Measurements from ENCODE around the gene LRRC27.

Gene LRRC27

DNA sequence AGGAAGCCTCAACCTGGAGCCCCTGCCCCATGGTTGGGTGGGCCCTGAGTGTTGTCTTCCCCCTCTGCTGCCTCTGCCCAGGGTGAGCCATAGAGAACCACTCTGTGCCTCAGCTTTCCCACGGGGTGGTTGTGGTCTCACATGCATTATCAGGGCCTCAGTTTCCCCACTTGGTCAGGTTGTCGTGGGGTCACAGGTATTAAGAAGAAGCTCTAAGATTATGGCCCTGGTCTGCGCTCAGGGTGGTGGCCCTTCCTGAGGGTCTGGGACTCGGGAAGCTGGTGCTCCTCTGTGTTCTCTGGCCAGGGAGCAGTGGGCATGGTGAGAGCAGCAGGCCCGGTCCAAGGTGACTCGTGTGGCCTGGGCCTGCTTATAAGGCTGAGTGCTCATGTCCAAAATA is 17.8 kb downstream of the LRRC27 start:
- ATAC-seq, result no peak
- TF ChIP-seq GLIS3 (CRISPR knock-in tag; IDR thresholded peaks at IDR 0.05) (no peak), ZNF70 (CRISPR knock-in tag; IDR thresholded peaks at IDR 0.05) (no peak), ZNF565 (CRISPR knock-in tag; conservative IDR thresholded peaks at IDR 0.05; ENCODE audit: low read depth) (no peak), TCF4 (CRISPR knock-in tag; IDR thresholded peaks at IDR 0.05; ENCODE audit: borderline replicate concordance) (no peak), ZFP30 (CRISPR knock-in tag; IDR thresholded peaks at IDR 0.05) (no peak), RARB (CRISPR knock-in tag; IDR thresholded peaks at IDR 0.05) (no peak), PPARA (CRISPR knock-in tag; IDR thresholded peaks at IDR 0.05; ENCODE audit: borderline replicate concordance) (no peak), ZFP3 (CRISPR knock-in tag; IDR thresholded peaks at IDR 0.05) (no peak), ARNTL (CRISPR knock-in tag; IDR thresholded peaks at IDR 0.05; ENCODE audit: borderline replicate concordance, low read depth) (no peak), BACH2 (CRISPR knock-in tag; IDR thresholded peaks at IDR 0.05; ENCODE audit: borderline replicate concordance) (no peak), CSDC2 (CRISPR knock-in tag; IDR thresholded peaks at IDR 0.05) (no peak), SNAI2 (CRISPR knock-in tag; IDR thresholded peaks at IDR 0.05) (no peak), ESRRG (CRISPR knock-in tag; IDR thresholded peaks at IDR 0.05) (no peak), ISL1 (CRISPR knock-in tag; IDR thresholded peaks at IDR 0.05) (no peak)
- TF ChIP-seq, protein P1, sequence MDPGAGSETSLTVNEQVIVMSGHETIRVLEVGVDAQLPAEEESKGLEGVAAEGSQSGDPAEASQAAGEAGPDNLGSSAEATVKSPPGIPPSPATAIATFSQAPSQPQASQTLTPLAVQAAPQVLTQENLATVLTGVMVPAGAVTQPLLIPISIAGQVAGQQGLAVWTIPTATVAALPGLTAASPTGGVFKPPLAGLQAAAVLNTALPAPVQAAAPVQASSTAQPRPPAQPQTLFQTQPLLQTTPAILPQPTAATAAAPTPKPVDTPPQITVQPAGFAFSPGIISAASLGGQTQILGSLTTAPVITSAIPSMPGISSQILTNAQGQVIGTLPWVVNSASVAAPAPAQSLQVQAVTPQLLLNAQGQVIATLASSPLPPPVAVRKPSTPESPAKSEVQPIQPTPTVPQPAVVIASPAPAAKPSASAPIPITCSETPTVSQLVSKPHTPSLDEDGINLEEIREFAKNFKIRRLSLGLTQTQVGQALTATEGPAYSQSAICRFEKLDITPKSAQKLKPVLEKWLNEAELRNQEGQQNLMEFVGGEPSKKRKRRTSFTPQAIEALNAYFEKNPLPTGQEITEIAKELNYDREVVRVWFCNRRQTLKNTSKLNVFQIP (CRISPR knock-in tag; IDR thresholded peaks at IDR 0.05; ENCODE audit: borderline replicate concordance, low read depth), result no peak
- TF ChIP-seq, protein P2, sequence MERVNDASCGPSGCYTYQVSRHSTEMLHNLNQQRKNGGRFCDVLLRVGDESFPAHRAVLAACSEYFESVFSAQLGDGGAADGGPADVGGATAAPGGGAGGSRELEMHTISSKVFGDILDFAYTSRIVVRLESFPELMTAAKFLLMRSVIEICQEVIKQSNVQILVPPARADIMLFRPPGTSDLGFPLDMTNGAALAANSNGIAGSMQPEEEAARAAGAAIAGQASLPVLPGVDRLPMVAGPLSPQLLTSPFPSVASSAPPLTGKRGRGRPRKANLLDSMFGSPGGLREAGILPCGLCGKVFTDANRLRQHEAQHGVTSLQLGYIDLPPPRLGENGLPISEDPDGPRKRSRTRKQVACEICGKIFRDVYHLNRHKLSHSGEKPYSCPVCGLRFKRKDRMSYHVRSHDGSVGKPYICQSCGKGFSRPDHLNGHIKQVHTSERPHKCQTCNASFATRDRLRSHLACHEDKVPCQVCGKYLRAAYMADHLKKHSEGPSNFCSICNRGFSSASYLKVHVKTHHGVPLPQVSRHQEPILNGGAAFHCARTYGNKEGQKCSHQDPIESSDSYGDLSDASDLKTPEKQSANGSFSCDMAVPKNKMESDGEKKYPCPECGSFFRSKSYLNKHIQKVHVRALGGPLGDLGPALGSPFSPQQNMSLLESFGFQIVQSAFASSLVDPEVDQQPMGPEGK (CRISPR knock-in tag; IDR thresholded peaks at IDR 0.05; ENCODE audit: borderline replicate concordance), result no peak
- TF ChIP-seq, protein P3, sequence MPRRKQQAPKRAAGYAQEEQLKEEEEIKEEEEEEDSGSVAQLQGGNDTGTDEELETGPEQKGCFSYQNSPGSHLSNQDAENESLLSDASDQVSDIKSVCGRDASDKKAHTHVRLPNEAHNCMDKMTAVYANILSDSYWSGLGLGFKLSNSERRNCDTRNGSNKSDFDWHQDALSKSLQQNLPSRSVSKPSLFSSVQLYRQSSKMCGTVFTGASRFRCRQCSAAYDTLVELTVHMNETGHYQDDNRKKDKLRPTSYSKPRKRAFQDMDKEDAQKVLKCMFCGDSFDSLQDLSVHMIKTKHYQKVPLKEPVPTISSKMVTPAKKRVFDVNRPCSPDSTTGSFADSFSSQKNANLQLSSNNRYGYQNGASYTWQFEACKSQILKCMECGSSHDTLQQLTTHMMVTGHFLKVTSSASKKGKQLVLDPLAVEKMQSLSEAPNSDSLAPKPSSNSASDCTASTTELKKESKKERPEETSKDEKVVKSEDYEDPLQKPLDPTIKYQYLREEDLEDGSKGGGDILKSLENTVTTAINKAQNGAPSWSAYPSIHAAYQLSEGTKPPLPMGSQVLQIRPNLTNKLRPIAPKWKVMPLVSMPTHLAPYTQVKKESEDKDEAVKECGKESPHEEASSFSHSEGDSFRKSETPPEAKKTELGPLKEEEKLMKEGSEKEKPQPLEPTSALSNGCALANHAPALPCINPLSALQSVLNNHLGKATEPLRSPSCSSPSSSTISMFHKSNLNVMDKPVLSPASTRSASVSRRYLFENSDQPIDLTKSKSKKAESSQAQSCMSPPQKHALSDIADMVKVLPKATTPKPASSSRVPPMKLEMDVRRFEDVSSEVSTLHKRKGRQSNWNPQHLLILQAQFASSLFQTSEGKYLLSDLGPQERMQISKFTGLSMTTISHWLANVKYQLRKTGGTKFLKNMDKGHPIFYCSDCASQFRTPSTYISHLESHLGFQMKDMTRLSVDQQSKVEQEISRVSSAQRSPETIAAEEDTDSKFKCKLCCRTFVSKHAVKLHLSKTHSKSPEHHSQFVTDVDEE (CRISPR knock-in tag; IDR thresholded peaks at IDR 0.05), result no peak
- TF ChIP-seq, protein P4, sequence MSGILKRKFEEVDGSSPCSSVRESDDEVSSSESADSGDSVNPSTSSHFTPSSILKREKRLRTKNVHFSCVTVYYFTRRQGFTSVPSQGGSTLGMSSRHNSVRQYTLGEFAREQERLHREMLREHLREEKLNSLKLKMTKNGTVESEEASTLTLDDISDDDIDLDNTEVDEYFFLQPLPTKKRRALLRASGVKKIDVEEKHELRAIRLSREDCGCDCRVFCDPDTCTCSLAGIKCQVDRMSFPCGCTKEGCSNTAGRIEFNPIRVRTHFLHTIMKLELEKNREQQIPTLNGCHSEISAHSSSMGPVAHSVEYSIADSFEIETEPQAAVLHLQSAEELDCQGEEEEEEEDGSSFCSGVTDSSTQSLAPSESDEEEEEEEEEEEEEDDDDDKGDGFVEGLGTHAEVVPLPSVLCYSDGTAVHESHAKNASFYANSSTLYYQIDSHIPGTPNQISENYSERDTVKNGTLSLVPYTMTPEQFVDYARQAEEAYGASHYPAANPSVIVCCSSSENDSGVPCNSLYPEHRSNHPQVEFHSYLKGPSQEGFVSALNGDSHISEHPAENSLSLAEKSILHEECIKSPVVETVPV (CRISPR knock-in tag; IDR thresholded peaks at IDR 0.05), result no peak
- TF ChIP-seq, protein P5, sequence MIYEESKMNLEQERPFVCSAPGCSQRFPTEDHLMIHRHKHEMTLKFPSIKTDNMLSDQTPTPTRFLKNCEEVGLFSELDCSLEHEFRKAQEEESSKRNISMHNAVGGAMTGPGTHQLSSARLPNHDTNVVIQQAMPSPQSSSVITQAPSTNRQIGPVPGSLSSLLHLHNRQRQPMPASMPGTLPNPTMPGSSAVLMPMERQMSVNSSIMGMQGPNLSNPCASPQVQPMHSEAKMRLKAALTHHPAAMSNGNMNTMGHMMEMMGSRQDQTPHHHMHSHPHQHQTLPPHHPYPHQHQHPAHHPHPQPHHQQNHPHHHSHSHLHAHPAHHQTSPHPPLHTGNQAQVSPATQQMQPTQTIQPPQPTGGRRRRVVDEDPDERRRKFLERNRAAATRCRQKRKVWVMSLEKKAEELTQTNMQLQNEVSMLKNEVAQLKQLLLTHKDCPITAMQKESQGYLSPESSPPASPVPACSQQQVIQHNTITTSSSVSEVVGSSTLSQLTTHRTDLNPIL (CRISPR knock-in tag; IDR thresholded peaks at IDR 0.05; ENCODE audit: low read depth), result no peak

DNA sequence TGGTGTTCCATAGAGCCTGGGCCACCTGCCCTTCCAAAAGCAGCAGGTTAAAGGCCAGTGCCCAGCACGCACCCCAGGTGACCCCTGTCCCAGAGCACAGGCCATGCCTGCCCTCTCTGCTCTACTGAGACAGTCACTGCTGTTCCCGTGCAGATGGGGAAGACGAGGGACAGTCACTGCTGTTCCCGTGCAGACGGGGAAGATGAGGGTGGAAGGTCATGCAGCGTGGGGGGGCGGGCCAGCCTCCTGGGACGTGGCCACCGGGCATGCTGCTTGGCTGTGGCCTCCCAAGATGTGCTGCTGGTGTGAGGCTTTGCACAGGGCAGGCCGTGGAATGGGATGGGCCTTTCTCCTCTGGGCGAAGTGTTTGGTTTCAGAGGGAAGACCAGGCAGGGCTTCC is 18.4 kb downstream of the LRRC27 start:
- TF ChIP-seq RARB (CRISPR knock-in tag; IDR thresholded peaks at IDR 0.05) (no peak), ZFP3 (CRISPR knock-in tag; IDR thresholded peaks at IDR 0.05) (no peak), OSR1 (CRISPR knock-in tag; IDR thresholded peaks at IDR 0.05) (no peak), ARNTL (CRISPR knock-in tag; IDR thresholded peaks at IDR 0.05; ENCODE audit: borderline replicate concordance, low read depth) (no peak), TCF4 (CRISPR knock-in tag; IDR thresholded peaks at IDR 0.05; ENCODE audit: borderline replicate concordance) (no peak), GLIS3 (CRISPR knock-in tag; IDR thresholded peaks at IDR 0.05) (no peak), ZNF565 (CRISPR knock-in tag; conservative IDR thresholded peaks at IDR 0.05; ENCODE audit: low read depth) (no peak), BACH2 (CRISPR knock-in tag; IDR thresholded peaks at IDR 0.05; ENCODE audit: borderline replicate concordance) (no peak), PPARA (CRISPR knock-in tag; IDR thresholded peaks at IDR 0.05; ENCODE audit: borderline replicate concordance) (no peak), ISL1 (CRISPR knock-in tag; IDR thresholded peaks at IDR 0.05) (no peak), ZNF8 (CRISPR knock-in tag; IDR thresholded peaks at IDR 0.05) (no peak), SNAI2 (CRISPR knock-in tag; IDR thresholded peaks at IDR 0.05) (no peak)
- TF ChIP-seq, protein P5 (CRISPR knock-in tag; IDR thresholded peaks at IDR 0.05; ENCODE audit: low read depth), result no peak
- TF ChIP-seq, protein P3 (CRISPR knock-in tag; IDR thresholded peaks at IDR 0.05), result no peak
- TF ChIP-seq, protein P2 (CRISPR knock-in tag; IDR thresholded peaks at IDR 0.05; ENCODE audit: borderline replicate concordance), result no peak
- ATAC-seq, result no peak
